Right ventricle myocardium inferior (tissue), 1 donor: ENCODE results near the gene KIF20A. TPM values are rescaled to one million over a fixed set of nuclear protein-coding genes. Genes with fewer than 3 reads are reported as not detected.

Experiments
- total RNA-seq: library from RNA; stranded (reverse); fragmentation: NEBNext Ultra II Directional; extraction: Animal tissue kit (Norgen Biotek cat#: 25700); gene quantifications from one replicate; pipeline ENCODE4 v1.2.1, GENCODE V29; 2021
- donor health status: DM: no; HTN: yes; CAD: no; lungs with severe emphysema.

Gene KIF20A
- total RNA-seq, 1 donor from 2014 or later, result 0.84 TPM

Other genes with a start within 250 kb of the KIF20A start
- gene FAM13B, start 146.0 kb upstream of the KIF20A start, total RNA-seq, result 22.6 TPM
- gene WNT8A, start 95.1 kb upstream of the KIF20A start, total RNA-seq, result not detected
- gene NME5, start 39.7 kb upstream of the KIF20A start, total RNA-seq, result 3.9 TPM
- 25.8 TPM for gene BRD8, start 482 bp upstream of the KIF20A start, total RNA-seq
- gene CDC23, start 34.2 kb downstream of the KIF20A start, total RNA-seq, result 16.0 TPM
- gene GFRA3, start 95.5 kb downstream of the KIF20A start, total RNA-seq, result 1.4 TPM
- 0.24 TPM for gene CDC25C, start 152.7 kb downstream of the KIF20A start, total RNA-seq
- 30.8 TPM for gene FAM53C, start 159.2 kb downstream of the KIF20A start, total RNA-seq
- 36.3 TPM for gene KDM3B, start 173.6 kb downstream of the KIF20A start, total RNA-seq